GM06990 (cell line): ENCODE measurements around the gene SLC25A3.
A peak's percentile ranks its signal among the peaks of the same experiment; 100 is the strongest.
"Not testable (repeated sequence)": the region's sequence is repeated elsewhere in the genome, so short reads cannot be mapped to it uniquely, and the experiment has no call there.

Experiments
- DNase-seq: peaks from one replicate; pipeline ENCODE4 v3.0.0-alpha.2; 2011; ENCODE audit not compliant: insufficient read length; ENCODE audit errors: extremely low read depth
- H3K27me3 ChIP-seq: replicated peaks from 2 replicates; pipeline ENCODE4 v1.6.0; 2011; ENCODE audit warnings: low read length; ENCODE audit not compliant: control insufficient read depth, insufficient read depth
- H3K36me3 ChIP-seq: 2 replicates; pipeline ENCODE4 v1.5.1; 2011; ENCODE audit warnings: low read length; ENCODE audit not compliant: control insufficient read depth, insufficient read depth
- H3K4me3 ChIP-seq: replicated peaks from 2 replicates; pipeline ENCODE4 v1.5.1; 2011; ENCODE audit warnings: low read depth, mild to moderate bottlenecking, control low read depth, low read length
- TF ChIP-seq, protein P1 (sequence below): IDR thresholded peaks from 2 replicates; pipeline ENCODE4 v1.5.1; 2011; ENCODE audit warnings: low read length, control low read depth, mild to moderate bottlenecking, inconsistent platforms; ENCODE audit not compliant: insufficient read depth, poor library complexity, severe bottlenecking

The SLC25A3 gene

GRCh38 chr12:98595243-98595988, 1.9 kb downstream of the SLC25A3 start:
- DNase-seq, result no peak
- Histone ChIP-seq H3K36me3 (peaks cover 9% of the 10 kb centered on the region), H3K4me3 (peak overlapping the region; percentile 99), H3K27me3 (no peaks in the 10 kb centered on the region)
- TF ChIP-seq, protein P1, sequence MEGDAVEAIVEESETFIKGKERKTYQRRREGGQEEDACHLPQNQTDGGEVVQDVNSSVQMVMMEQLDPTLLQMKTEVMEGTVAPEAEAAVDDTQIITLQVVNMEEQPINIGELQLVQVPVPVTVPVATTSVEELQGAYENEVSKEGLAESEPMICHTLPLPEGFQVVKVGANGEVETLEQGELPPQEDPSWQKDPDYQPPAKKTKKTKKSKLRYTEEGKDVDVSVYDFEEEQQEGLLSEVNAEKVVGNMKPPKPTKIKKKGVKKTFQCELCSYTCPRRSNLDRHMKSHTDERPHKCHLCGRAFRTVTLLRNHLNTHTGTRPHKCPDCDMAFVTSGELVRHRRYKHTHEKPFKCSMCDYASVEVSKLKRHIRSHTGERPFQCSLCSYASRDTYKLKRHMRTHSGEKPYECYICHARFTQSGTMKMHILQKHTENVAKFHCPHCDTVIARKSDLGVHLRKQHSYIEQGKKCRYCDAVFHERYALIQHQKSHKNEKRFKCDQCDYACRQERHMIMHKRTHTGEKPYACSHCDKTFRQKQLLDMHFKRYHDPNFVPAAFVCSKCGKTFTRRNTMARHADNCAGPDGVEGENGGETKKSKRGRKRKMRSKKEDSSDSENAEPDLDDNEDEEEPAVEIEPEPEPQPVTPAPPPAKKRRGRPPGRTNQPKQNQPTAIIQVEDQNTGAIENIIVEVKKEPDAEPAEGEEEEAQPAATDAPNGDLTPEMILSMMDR, result no peak

DNA sequence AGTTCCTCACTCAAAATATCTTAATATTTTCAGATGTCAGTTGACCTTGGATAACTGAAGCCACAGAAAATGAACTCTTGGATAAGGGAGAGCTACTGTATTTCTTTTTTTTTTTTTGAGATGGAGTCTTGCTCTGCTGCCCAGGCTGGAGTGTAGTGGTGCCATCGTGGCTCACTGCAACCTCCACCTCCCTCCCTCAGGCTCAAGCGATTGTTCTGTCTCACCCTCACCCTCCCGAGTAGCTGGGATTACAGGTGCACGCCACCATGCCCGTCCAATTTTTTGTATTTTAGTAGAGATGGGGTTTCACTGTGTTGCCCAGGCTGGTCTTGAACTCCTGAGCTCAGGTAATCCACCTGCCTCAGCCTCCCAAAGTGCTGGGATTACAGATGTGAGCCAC, 3.8 kb downstream of the SLC25A3 start:
- peaks cover 15% of the 10 kb centered on the region for H3K36me3 ChIP-seq
- not testable (repeated sequence) for H3K27me3 ChIP-seq, H3K4me3 ChIP-seq, DNase-seq

- H3K27me3 ChIP-seq, result no peaks in the 10 kb centered on the region
- TF ChIP-seq, protein P1, result no peak
- no peak for DNase-seq
- H3K4me3 ChIP-seq, result no peak overlapping the region
- H3K36me3 ChIP-seq, result peaks cover 20% of the 10 kb centered on the region
Observed at GRCh38 chr12:98601924-98602323, 8.4 kb downstream of the SLC25A3 start.

DNA sequence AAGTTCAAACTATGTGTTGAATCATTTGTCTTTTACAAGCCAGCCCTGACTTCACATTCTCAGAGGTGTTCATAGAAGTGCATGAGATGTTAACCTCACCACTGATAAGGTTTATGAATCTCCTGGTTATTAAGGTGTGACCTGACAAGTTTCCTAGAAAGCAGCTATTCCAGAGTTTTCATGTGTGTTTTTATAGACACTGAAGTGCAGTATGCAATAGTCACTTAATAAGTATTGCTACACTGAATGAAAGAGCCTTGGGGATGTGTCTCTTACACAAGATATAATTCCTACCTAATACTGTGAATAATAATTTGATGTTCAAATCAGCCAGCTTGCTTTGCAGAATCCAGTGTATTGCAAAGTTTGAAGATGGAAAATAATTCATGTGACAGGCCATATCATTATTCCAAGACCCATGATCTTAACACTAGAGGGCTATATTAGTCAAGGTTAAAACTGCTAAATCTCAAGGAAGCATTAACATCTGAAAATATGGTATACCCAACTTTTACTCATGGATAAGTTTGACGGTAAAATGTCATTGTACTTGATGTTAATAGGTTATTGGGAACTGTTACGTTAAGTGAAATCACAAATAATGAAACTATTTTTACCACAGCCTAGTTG, 13.0 kb downstream of the SLC25A3 start:
- TF ChIP-seq, protein P1, result no peak
- Histone ChIP-seq H3K27me3 (no peaks in the 10 kb centered on the region), H3K36me3 (peaks cover 10% of the 10 kb centered on the region), H3K4me3 (no peak overlapping the region)
- no peak for DNase-seq

DNA sequence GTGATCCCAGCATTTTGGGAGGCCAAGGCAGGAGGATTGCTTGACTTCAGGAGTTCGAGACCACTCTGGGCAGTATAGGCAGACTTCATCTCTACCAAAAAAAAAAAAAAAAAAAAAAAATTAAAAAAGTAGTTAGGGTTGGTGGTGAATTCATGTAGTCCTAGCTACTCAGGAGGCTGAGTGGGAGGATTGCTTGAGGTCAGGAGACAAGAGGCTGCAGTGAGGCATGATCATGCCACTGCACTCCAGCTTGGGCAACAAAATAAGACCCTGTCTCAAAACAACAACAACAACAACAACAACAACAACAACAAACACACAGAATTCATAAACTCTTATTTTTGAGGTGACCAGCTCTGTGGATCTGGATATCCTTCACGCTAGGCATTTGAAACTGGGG, 17.1 kb downstream of the SLC25A3 start:
- H3K4me3 ChIP-seq, result no peak overlapping the region
- H3K36me3 ChIP-seq, result no peaks in the 10 kb centered on the region
- DNase-seq, result no peak
- TF ChIP-seq, protein P1, result no peak
- H3K27me3 ChIP-seq, result no peaks in the 10 kb centered on the region

- peak; percentile 57 for DNase-seq
- no peaks in the 10 kb centered on the region for H3K27me3 ChIP-seq
- TF ChIP-seq, protein P1, result no peak
- no peak overlapping the region for H3K4me3 ChIP-seq
- H3K36me3 ChIP-seq, result no peaks in the 10 kb centered on the region; the same call in 1 of the 2 replicates
Observed at GRCh38 chr12:98612696-98613334, 19.3 kb downstream of the SLC25A3 start.
